HG03196 (cell line): Measurements from ENCODE around the gene AMFR.

Experiments used
- ATAC-seq: cut with Tn5 transposase; IDR thresholded peaks from one replicate; pipeline ENCODE4 v1.9.1; 2021; ENCODE audit not compliant: unreplicated experiment

AMFR gene

DNA sequence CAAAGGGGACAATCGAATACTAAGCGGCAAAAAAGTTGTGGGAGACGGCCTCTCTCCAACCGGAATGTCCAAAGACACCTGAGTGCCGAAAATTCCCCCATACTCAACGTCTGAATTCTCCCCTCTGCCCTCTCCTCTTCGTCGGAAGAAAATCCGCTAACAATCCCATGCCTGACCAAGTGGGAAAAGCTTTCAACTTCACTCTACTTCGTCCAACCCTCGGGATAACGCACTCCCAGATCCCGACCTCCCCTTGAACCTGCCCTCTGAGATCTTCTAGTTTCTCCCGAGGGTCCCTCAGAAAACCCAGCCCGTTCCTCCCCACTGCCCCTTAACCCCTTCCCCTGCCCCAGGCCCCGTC is 961 bp downstream of the AMFR start:
- no peak for ATAC-seq

DNA sequence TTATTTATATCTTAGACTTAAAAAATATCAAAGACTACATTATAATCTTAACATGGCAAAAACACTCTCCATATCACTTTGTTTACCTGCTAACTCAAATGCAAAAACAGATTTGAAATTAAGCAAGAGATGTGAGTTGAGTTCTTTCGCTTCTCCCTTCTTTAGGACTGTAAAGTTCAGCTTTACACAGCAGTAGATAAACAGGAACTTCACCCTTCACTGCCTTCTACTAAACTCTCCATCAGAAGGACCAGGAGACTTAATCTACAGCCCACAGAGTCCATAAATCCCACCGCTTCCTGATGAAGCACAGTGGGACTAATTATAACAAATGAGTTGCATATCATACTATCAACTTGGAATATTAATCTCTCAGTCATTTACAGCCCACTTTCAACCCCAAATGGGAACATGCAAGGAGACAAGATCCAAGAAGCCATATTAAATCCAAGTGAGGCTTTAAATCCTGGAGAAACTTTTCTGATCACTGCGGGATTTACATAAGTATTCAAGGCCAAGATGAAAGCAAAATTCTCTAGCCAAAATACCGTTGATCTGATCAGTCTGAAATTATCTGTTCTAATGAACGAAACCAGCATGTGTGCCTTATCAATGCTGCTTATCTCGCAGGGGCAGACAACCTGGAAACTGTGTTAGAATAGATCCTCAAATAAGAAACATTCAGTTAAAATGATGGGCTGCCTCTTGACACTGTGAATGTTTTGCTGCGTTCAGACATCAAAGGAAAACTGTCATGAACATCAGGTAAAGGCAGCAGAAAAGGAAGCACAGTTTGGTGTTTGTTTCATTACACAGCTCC is 1.6 kb downstream of the AMFR start:
- ATAC-seq = no peak

DNA sequence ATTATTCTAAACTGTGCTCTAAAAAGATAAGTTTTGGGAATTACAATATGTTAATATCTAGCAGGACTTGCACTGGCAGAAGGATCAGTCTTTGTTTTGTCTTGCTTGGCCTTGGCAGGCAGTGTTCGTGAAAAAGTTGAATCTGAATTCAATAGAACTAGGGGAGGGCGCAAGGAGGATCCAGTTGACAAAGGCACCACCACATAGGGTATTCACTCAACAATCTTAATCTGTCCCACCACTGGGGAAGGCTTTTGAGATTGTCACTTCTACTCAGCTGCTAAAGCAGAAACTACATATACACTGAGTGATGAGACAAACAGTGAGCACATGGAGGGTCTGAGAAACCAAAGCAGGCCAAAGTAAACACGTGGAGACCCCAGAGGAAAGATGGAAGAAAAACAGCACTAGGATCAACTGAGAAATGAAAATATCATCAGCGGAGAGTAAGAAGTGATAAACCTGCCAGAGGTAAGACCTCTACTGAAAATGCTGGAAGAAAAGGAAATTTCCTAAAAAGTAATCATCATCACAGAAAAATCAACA is 2.4 kb downstream of the AMFR start:
- no peak for ATAC-seq

DNA sequence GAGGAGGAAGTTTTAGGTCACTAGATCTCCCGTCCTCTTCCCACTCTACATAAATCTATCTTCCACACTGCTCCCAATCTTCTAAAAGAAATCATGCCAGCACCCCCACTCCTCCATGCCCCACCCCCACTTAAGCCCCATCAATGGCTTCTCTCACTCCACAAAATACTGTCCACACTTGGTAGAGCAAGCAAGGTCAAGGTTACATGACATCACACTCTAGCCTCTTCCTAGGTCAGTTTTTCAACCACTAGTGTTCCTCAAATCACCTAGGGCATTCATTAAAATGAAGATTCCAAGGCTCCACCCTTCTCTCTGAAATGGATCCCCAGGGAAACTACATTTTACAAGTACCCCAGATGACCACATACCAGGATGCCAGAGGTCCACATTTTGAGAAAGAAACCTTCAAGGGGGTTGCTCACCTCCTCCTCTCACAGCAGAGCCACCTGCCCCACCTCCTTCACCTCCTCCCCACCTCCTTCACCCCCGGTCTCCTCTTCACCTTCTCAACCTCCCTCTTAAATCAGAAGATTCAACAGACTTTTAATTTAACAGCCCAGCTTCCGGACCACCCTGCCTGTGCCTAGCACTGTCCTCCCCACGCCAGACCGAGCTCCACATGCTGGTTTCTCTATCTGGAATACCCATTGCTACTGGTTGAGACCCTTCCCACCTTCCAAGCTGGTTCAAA is 3.2 kb downstream of the AMFR start:
- no peak for ATAC-seq

DNA sequence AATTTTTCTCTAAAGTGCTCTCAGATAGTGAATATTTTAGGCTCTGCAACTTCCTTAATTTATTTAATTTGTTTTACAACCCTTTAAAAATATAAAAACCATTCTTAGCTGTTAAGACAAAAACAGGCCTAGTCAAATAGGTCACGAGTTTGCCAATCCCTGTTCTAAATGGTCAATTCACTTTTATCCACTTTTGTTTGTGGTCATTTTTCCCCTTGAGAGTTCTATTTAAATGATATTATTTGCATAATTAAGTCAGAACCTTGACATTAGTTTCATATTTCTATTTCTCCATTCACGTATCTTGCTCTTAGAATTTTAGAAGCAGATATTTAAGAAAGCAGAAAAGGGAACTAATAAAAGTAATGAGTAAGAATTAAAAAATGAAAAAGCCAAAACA is 4.0 kb downstream of the AMFR start:
- ATAC-seq = no peak

DNA sequence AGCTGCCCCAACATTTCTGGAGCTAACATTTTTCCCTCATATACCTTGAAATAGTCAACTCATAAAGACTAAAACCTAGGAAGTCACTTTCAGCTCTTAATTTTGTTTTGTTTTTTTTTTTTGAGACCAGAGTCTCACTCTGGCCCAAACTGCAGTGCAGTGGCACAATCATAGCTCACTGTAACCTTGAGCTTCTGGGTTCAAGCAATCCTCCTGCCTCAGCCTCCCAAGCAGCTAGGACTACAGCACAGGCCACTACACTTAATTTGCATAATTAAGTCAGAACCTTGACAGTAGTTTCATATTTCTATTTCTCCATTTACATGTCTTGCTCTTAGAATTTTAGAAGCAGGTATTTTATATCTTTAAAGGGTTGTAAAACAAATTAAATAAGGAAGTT is 4.7 kb downstream of the AMFR start:
- no peak for ATAC-seq

GRCh38 chr16:56419740-56420548 is 5.4 kb downstream of the AMFR start:
- ATAC-seq = no peak

GRCh38 chr16:56417138-56417537 is 8.2 kb downstream of the AMFR start:
- no peak for ATAC-seq

DNA sequence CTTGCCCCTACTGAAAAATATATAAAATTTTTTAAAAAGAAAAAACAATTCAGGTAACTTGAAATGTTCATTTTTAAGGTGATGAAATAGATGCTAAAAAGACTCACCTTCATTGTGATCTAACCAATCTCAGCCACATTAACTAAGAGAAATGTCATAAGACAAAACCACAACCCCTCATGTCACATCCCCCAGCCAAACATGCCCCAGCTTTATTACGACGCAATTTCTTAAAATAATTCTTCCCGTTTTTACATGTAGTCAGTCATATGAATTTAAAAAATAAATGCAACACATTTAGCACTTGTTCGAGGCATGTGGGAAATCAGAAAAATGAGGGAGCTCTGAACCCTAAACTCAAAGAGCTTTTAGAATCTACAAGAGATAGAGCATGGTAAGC is 9.5 kb downstream of the AMFR start:
- ATAC-seq = no peak

- no peak for ATAC-seq
Measured at GRCh38 chr16:56414366-56414765, 11.0 kb downstream of the AMFR start.

GRCh38 chr16:56413381-56413780 is 12.0 kb downstream of the AMFR start:
- no peak for ATAC-seq

DNA sequence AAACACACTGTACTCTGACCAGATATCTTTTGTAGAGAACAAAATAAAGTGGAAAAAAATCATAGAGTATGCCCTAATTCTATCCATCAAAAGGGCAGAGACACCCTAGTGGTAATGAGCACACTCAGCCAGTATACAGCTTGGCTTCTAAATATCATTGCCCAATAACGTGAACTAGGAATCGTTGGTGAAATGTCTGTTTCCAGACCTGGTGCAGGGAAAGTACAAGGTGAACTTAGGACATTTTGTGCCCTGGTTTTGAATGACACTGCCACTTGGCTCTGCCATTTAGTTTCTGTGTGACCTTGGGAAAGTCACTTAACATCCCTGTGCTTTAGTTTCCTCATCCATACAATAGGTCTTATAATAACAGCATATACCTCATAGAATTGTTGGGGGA is 13.7 kb downstream of the AMFR start:
- no peak for ATAC-seq

DNA sequence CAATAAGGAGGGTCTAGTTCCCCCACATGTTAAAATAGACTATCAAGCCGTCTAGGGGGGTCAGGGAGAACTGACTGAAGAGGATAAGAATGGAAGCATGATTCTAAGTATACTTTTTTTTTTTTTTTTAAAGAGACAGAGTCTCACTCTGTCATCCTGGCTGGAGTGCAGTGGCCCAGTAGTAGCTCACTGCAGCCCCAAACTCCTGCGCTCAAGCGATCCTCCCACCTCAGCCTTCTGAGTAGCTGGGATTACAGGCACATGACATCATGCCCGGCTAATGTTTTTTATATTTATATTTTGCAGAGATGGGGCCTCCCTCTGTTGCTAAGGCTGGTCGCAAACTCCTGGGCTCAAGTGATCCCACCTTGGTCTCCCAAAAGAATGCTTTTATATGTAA is 14.2 kb downstream of the AMFR start:
- no peak for ATAC-seq

GRCh38 chr16:56409195-56409594 is 16.1 kb downstream of the AMFR start:
- no peak for ATAC-seq

DNA sequence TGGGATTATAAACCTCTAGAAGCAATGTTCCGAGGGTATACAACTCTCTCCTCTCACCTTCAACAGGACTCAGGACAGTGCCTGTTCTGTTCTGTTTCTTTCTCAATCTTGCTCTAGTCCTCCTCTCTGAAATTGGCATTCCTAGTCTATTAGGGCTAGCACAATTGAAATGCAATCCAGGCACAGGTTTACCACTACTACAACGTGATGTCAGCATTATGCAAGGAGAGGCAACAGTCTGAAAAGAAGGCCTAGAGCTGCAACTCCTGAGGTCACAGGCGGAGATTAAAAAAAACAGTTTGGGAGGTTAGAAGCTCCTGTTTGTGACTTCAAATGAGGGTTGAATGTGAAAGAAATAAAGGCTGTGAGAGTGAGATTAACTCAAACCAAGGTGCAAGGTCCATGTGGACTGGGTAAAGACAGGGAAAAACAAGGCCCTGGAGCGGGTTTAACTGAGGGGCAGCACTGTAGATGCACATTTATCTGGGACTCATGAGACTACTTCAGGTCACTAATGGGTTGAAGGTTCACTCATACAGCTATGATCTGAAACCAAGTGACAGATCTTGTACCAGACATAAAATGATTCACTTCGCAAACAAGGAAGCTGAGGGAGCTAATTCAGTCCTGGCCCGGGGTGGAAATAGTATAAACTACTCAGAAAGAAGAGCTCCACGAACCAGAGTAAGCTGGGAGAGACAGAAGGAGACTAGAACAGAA is 16.8 kb downstream of the AMFR start:
- no peak for ATAC-seq

GRCh38 chr16:56405977-56406672 is 19.2 kb downstream of the AMFR start:
- ATAC-seq = no peak

GRCh38 chr16:56401482-56401881 is 23.9 kb downstream of the AMFR start:
- ATAC-seq = no peak

DNA sequence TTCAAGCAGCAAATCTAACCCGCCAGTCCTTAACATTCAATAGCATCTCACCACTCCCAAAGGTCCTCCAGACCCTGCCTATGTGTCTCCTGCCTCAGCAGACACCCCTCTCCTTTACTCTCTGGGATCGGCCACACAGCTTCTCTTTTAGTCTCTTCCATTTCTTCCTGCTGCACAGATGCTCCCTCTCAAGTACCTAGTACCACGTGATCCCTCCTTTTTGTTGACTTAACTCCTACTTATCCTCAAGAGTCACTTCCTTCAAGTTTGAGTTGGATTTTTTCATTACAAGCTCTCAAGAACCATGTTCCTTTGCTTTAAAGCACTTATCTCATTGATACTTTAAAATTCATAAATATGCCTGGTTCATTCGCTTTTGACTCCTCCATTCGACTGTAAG is 24.9 kb downstream of the AMFR start:
- ATAC-seq = no peak

GRCh38 chr16:56399486-56399885 is 25.9 kb downstream of the AMFR start:
- ATAC-seq = no peak

DNA sequence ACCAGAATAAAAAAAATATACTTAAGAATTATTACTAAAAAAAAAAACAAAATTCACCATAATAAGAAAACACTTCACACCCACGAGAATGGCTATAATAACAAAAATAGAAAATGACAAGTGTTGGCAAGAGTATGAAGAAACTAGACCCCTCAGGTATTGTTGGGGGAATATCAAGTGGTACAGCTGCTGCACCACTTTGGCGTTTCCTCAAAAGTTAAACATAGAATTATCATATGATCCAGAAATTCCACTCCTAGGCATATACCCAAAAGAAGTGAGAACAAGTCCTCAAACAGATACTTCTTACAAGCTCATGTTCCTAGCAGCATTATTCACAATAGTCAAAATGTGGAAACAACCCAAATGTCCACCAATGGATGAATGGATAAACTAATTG is 26.3 kb downstream of the AMFR start:
- ATAC-seq = no peak
